ENCODE data around the gene EEF1G. TPM values are rescaled to one million over a fixed set of nuclear protein-coding genes. Genes with fewer than 3 reads are reported as not detected.

The EEF1G gene
- total RNA-seq, 1 experiment from 2014 or later: 1,815 TPM

- ATAC-seq: peak; percentile 39
- Histone ChIP-seq H3K4me3 (ENCODE audit: low read length) (peak overlapping the region; percentile 26; the same call in 1 of the 2 replicates), H3K9me2 (replicated peaks; ENCODE audit: low read length) (no peaks in the 10 kb centered on the region), H2AFZ (ENCODE audit: low read length) (peak overlapping the region; percentile 25; the same call in 1 of the 2 replicates), H3K9ac (ENCODE audit: low read length) (peak overlapping the region; percentile 50), H3K4me1 (ENCODE audit: insufficient read depth, low read length) (peaks cover 98% of the 10 kb centered on the region), H3K27me3 (ENCODE audit: low read length) (no peaks in the 10 kb centered on the region), H3F3A (ENCODE audit: low read length, unreplicated experiment) (peaks cover 10% of the 10 kb centered on the region), H4K20me1 (ENCODE audit: low read length) (0 out of 2 replicates have a peak, but pooled peaks cover 2% of the 10 kb centered on the region), H3K9me3 (ENCODE audit: low read length) (no peaks in the 10 kb centered on the region), H3K4me2 (ENCODE audit: low read length) (peak overlapping the region; percentile 90), H3K79me2 (ENCODE audit: low read length) (peaks cover 22% of the 10 kb centered on the region), H3K27ac (ENCODE audit: low read length) (peak overlapping the region; percentile 94), H3K36me3 (ENCODE audit: low read depth, low read length) (peaks cover 20% of the 10 kb centered on the region)
- peak; percentile 98 for DNase-seq
- no peak for TF ChIP-seq EZH2 (IDR thresholded peaks at IDR 0.05; ENCODE audit: low read length, unreplicated experiment)
- TF ChIP-seq CTCF (conservative IDR thresholded peaks at IDR 0.05; ENCODE audit: low read depth, low read length): no peak
- TF ChIP-seq EZH2phosphoT487 (IDR thresholded peaks at IDR 0.05; ENCODE audit: borderline replicate concordance, low read length): no peak
- BruUV-seq (replicated peaks): no TSS peak
- intact Hi-C loops (cut with micrococcal nuclease): loop anchor here (10.0 kb wide), 1 partner anchor 581 kb away; no protein-coding TSS in a partner anchor
- ChIA-PET POLR2A (ENCODE audit: unreplicated experiment) (interaction anchor here (0.6 to 1.4 kb wide), 5 partner anchors 9 to 740 kb away, joined by 3 to 13 read pairs (median 5); partner anchors contain the start of genes AHNAK and TUT1), CTCF (interaction anchor here (1.3 to 3.3 kb wide), 3 partner anchors 13 to 161 kb away, joined by 4 to 26 read pairs (median 5); partner anchors contain the start of gene TUT1)
Measured at GRCh38 chr11:62556108-62556874, 17.4 kb downstream of the EEF1G start.

DNA sequence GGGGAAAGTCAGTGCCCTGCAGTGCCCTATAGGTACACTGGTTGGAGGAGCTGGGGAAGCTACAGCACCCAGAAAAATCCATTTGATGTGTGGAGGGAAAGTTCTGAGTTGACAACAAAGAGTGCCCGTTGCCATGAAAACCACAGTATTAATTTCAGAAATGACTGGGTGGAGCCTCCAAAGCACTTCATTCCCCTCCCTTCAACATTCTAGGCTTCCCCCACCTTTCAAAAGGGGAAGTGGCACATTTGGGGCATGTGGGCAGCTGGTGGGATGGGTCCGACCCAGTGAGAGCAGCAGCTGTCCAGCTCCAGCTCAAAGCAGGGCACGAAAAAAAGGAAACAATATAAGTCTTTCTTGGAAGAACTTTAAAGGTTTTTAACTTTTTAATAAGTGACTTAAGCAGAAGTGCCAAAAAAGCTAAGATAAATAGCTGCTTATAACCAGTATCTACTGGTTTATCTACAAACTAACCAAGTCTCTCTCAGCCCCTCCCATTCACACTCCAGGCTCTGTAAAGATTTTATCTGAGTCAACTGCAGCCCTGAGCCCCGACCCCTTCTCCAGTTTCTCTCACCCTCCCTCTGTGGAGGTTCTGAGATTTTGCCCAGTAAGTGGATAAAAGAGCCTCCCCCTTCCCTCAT, 18.1 kb downstream of the EEF1G start:
- H3K36me3 ChIP-seq (ENCODE audit: low read depth, low read length): peaks cover 20% of the 10 kb centered on the region
- ChIA-PET POLR2A (ENCODE audit: unreplicated experiment) (interaction anchor here (0.6 to 1.3 kb wide), 3 partner anchors 9 to 741 kb away, joined by 3 to 5 read pairs (median 3); partner anchors contain the start of gene AHNAK), CTCF (interaction anchor here (3.3 kb wide), 1 partner anchor 12 kb away, joined by 26 read pairs; no protein-coding TSS in a partner anchor)
- TF ChIP-seq EZH2 (IDR thresholded peaks at IDR 0.05; ENCODE audit: low read length, unreplicated experiment) (no peak), EZH2phosphoT487 (IDR thresholded peaks at IDR 0.05; ENCODE audit: borderline replicate concordance, low read length) (no peak), CTCF (conservative IDR thresholded peaks at IDR 0.05; ENCODE audit: low read depth, low read length) (no peak)
- no peaks in the 10 kb centered on the region for H4K20me1 ChIP-seq (ENCODE audit: low read length)
- no peaks in the 10 kb centered on the region for H3K27me3 ChIP-seq (ENCODE audit: low read length)
- BruUV-seq (replicated peaks): no TSS peak
- H3K9me3 ChIP-seq (ENCODE audit: low read length): no peaks in the 10 kb centered on the region
- peaks cover 22% of the 10 kb centered on the region for H3K79me2 ChIP-seq (ENCODE audit: low read length)
- peaks cover 10% of the 10 kb centered on the region for H3F3A ChIP-seq (ENCODE audit: low read length, unreplicated experiment)
- DNase-seq (peak; percentile 50), ATAC-seq (no peak)
- intact Hi-C loops (cut with micrococcal nuclease): loop anchor here (10.0 kb wide), 1 partner anchor 581 kb away; no protein-coding TSS in a partner anchor
- peak overlapping the region; percentile 50 for H3K9ac ChIP-seq (ENCODE audit: low read length)
- peaks cover 91% of the 10 kb centered on the region for H3K4me1 ChIP-seq (ENCODE audit: insufficient read depth, low read length)
- H3K27ac ChIP-seq (ENCODE audit: low read length): peak overlapping the region; percentile 94
- H3K4me3 ChIP-seq (ENCODE audit: low read length): peak overlapping the region; percentile 26; the same call in 1 of the 2 replicates
- H3K4me2 ChIP-seq (ENCODE audit: low read length): peak overlapping the region; percentile 90
- no peaks in the 10 kb centered on the region for H3K9me2 ChIP-seq (replicated peaks; ENCODE audit: low read length)
- H2AFZ ChIP-seq (ENCODE audit: low read length): no peak overlapping the region
